ENCODE results near the gene MAZ. TPM values are rescaled to one million over a fixed set of nuclear protein-coding genes. Genes with fewer than 3 reads are reported as not detected.

Gene MAZ
- total and polyA plus RNA-seq, 2 donors (not counting 3 experiments of a cell fraction or from before 2014, with no cell fraction given) = 165 to 311 TPM

GRCh38 chr16:29763326-29763725 is 43.0 kb upstream of the MAZ start:
- CTCF ChIA-PET = no interaction called here
- FAIRE-seq = no peak
- TF ChIP-seq, protein P1, sequence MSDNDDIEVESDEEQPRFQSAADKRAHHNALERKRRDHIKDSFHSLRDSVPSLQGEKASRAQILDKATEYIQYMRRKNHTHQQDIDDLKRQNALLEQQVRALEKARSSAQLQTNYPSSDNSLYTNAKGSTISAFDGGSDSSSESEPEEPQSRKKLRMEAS (IDR thresholded peaks at IDR 0.05; ENCODE audit: insufficient read depth, insufficient read length) = no peak
- TF ChIP-seq POLR2A (IDR thresholded peaks at IDR 0.05; ENCODE audit: low read depth, low read length) (no peak), CTCF (IDR thresholded peaks at IDR 0.05; ENCODE audit: extremely low read depth in 1 of 2, insufficient read depth in 1 of 2, low read depth in 1 of 2, low read length in 2 of 2) (no peak), JUN (IDR thresholded peaks at IDR 0.05; ENCODE audit: borderline replicate concordance, insufficient read depth, insufficient read length, low read depth) (no peak), MYC (IDR thresholded peaks at IDR 0.05; ENCODE audit: low read depth, low read length) (no peak), GATA2 (IDR thresholded peaks at IDR 0.05; ENCODE audit: insufficient read depth, insufficient read length, low read depth, low read length) (no peak), EZH2 (IDR thresholded peaks at IDR 0.05; ENCODE audit: borderline replicate concordance, low read depth, low read length, severe bottlenecking) (no peak), POLR2AphosphoS5 (IDR thresholded peaks at IDR 0.05; ENCODE audit: insufficient read depth, low read depth, low read length) (no peak), FOS (IDR thresholded peaks at IDR 0.05; ENCODE audit: borderline replicate concordance, insufficient read depth, low read length) (no peak)
- dilution Hi-C loops (cut with MboI; ENCODE audit: extremely low pct_ligation_motif_present, low sequenced_read_pairs) (no loop called here), intact Hi-C loops (cut with micrococcal nuclease) (no loop called here)
- POLR2A ChIA-PET = no interaction called here
- Histone ChIP-seq H3K4me1 (ENCODE audit: control insufficient read depth, extremely low read depth, insufficient read depth, low read length) (no peaks in the 10 kb centered on the region), H4K20me1 (replicated peaks; ENCODE audit: control insufficient read depth, extremely low read depth, insufficient read depth, low read length) (no peaks in the 10 kb centered on the region), H3K36me3 (ENCODE audit: control insufficient read depth in 2 of 2, extremely low read depth in 1 of 2, insufficient read depth in 2 of 2, low read length in 2 of 2) (no peaks in the 10 kb centered on the region), H3K79me2 (ENCODE audit: control insufficient read depth, insufficient read depth, low read length) (no peaks in the 10 kb centered on the region), H2AFZ (ENCODE audit: low read depth, low read length) (no peak overlapping the region), H3K4me3 (replicated peaks in 1 of 3; ENCODE audit: insufficient read depth in 1 of 3, low read depth in 1 of 3, low read length in 3 of 3) (no peak overlapping the region), H3K4me2 (ENCODE audit: insufficient read depth, low read length) (no peak overlapping the region), H3K9me3 (replicated peaks; ENCODE audit: control insufficient read depth, insufficient read depth, low read length) (no peaks in the 10 kb centered on the region), H3K9me1 (replicated peaks; ENCODE audit: control insufficient read depth, extremely low read depth, insufficient read depth, low read length) (no peaks in the 10 kb centered on the region), H3K27ac (ENCODE audit: insufficient read depth, low read depth, low read length) (no peak overlapping the region), H3K9ac (replicated peaks; ENCODE audit: extremely low read depth, insufficient read depth, low read length) (no peak overlapping the region), H3K27me3 (ENCODE audit: control insufficient read depth in 2 of 2, insufficient read depth in 2 of 2, low read length in 2 of 2) (no peaks in the 10 kb centered on the region)
- DNase-seq (ENCODE audit: low read depth, low spot score) = no peak
- no TSS peak for BruUV-seq (replicated peaks)

All from endothelial cell of umbilical vein (primary cell).